ENCODE measurements around the gene MINDY1.

GRCh38 chr1:150957666-150958065, 49.0 kb downstream of the MINDY1 start:
- TF ChIP-seq POLR2A (IDR thresholded peaks at IDR 0.05) (no peak), CTCF (IDR thresholded peaks at IDR 0.05) (no peak)

Measured in body of pancreas (tissue), 4 donors.